Naive B cell (primary cell): ENCODE data around the gene AGAP1. TPM values are rescaled to one million over a fixed set of nuclear protein-coding genes. Genes with fewer than 3 reads are reported as not detected.

Experiments
- ATAC-seq, 2 donors: fragments of 150-1000 bp; cut with Tn5 transposase; 2 replicates each; pipeline ENCODE4 v1.10.0; 2021; ENCODE audit warnings: low read depth in 2 of 2, mild to moderate bottlenecking in 2 of 2, moderate library complexity in 2 of 2
- DNase-seq: peaks from one replicate; pipeline ENCODE4 v3.0.0; 2022
- H3K27ac Mint-ChIP-seq, 6 donors: one replicate each; pipeline ENCODE4 v1.8.0; 2020 to 2022; ENCODE audit warnings: mild to moderate bottlenecking in 6 of 6, mixed read lengths in 6 of 6, moderate library complexity in 5 of 6, inconsistent platforms in 2 of 6
- H3K27me3 Mint-ChIP-seq, 3 donors: one replicate each; pipeline ENCODE4 v1.8.0; 2021 to 2022; ENCODE audit warnings: mixed read lengths in 3 of 3, mild to moderate bottlenecking in 1 of 3
- H3K36me3 Mint-ChIP-seq, 2 donors: one replicate each; pipeline ENCODE4 v1.8.0; 2020 to 2022; ENCODE audit warnings: mixed read lengths in 2 of 2, inconsistent platforms in 1 of 2, mild to moderate bottlenecking in 1 of 2
- H3K4me1 Mint-ChIP-seq, 3 donors: one replicate each; pipeline ENCODE4 v1.8.0; 2020 to 2022; ENCODE audit warnings: mixed read lengths in 3 of 3, inconsistent platforms in 1 of 3, mild to moderate bottlenecking in 1 of 3, moderate library complexity in 1 of 3
- H3K4me3 Mint-ChIP-seq, 8 donors: one replicate each; pipeline ENCODE4 v1.8.0; 2020 to 2022; ENCODE audit warnings: mild to moderate bottlenecking in 8 of 8, mixed read lengths in 8 of 8, moderate library complexity in 8 of 8, inconsistent platforms in 2 of 8
- H3K9me3 Mint-ChIP-seq, 7 donors: one replicate each; pipeline ENCODE4 v1.8.0; 2020 to 2022; ENCODE audit warnings: mixed read lengths in 7 of 7, mild to moderate bottlenecking in 5 of 7, inconsistent platforms in 2 of 7, moderate library complexity in 1 of 7
- polyA plus RNA-seq, 6 donors: library from polyadenylated mRNA; unstranded; fragments of 300-500 nt; fragmentation: Illumina TruSeq; gene quantifications; one replicate each; pipeline ENCODE4 v1.2.3, GENCODE V29; 2021; ENCODE audit warnings: low read depth in 6 of 6

AGAP1 gene
- polyA plus RNA-seq, 6 donors from 2014 or later = not detected

GRCh38 chr2:235495373-235496238 lies 1.8 kb downstream of the AGAP1 start:
- ATAC-seq (no peak), DNase-seq (no peak)
- H3K36me3 Mint-ChIP-seq = peaks cover 0 to 17% of the 10 kb centered on the region in 2 donors
- H3K9me3 Mint-ChIP-seq = peaks cover 0 to 8% (median 0%) of the 10 kb centered on the region in 7 donors
- peaks cover 61 to 78% (median 64%) of the 10 kb centered on the region in 3 donors for H3K27me3 Mint-ChIP-seq
- peak overlapping the region in 1 of 6 donors; percentile 42 for H3K27ac Mint-ChIP-seq
- peak overlapping the region; percentile 23 to 83 (median 66) for H3K4me3 Mint-ChIP-seq
- H3K4me1 Mint-ChIP-seq = peaks cover 4 to 18% (median 16%) of the 10 kb centered on the region in 3 donors

GRCh38 chr2:235496239-235496621 lies 2.4 kb downstream of the AGAP1 start:
- H3K27ac Mint-ChIP-seq = no peak overlapping the region
- peaks cover 0 to 8% (median 0%) of the 10 kb centered on the region in 7 donors for H3K9me3 Mint-ChIP-seq
- ATAC-seq (no peak), DNase-seq (no peak)
- H3K36me3 Mint-ChIP-seq = peaks cover 0 to 17% of the 10 kb centered on the region in 2 donors
- peak overlapping the region in 3 of 8 donors; percentile 17 to 36 (median 21) for H3K4me3 Mint-ChIP-seq
- peaks cover 61 to 81% (median 63%) of the 10 kb centered on the region in 3 donors for H3K27me3 Mint-ChIP-seq
- peaks cover 4 to 18% (median 16%) of the 10 kb centered on the region in 3 donors for H3K4me1 Mint-ChIP-seq

GRCh38 chr2:235497096-235497495 lies 3.3 kb downstream of the AGAP1 start:
- H3K36me3 Mint-ChIP-seq = peaks cover 0 to 14% of the 10 kb centered on the region in 2 donors
- peaks cover 0 to 6% (median 0%) of the 10 kb centered on the region in 7 donors for H3K9me3 Mint-ChIP-seq
- peaks cover 4 to 16% (median 15%) of the 10 kb centered on the region in 3 donors for H3K4me1 Mint-ChIP-seq
- peaks cover 61 to 78% (median 65%) of the 10 kb centered on the region in 3 donors for H3K27me3 Mint-ChIP-seq
- no peak for ATAC-seq
- no peak overlapping the region for H3K27ac Mint-ChIP-seq
- no peak for DNase-seq
- no peak overlapping the region for H3K4me3 Mint-ChIP-seq

GRCh38 chr2:235498541-235498940 lies 4.7 kb downstream of the AGAP1 start:
- H3K27me3 Mint-ChIP-seq = peaks cover 47 to 78% (median 59%) of the 10 kb centered on the region in 3 donors
- no peak overlapping the region for H3K4me3 Mint-ChIP-seq
- peaks cover 0 to 6% (median 3%) of the 10 kb centered on the region in 3 donors for H3K4me1 Mint-ChIP-seq
- peaks cover 0 to 3% (median 0%) of the 10 kb centered on the region in 7 donors for H3K9me3 Mint-ChIP-seq
- ATAC-seq (no peak), DNase-seq (no peak)
- H3K27ac Mint-ChIP-seq = no peak overlapping the region
- peaks cover 0 to under 1% of the 10 kb centered on the region in 2 donors for H3K36me3 Mint-ChIP-seq

- Mint-ChIP-seq H3K36me3 (no peaks in the 10 kb centered on the region), H3K4me3 (no peak overlapping the region), H3K27ac (no peak overlapping the region), H3K27me3 (peaks cover 46 to 85% (median 59%) of the 10 kb centered on the region in 3 donors), H3K9me3 (peaks cover 0 to 3% (median 0%) of the 10 kb centered on the region in 7 donors), H3K4me1 (peaks cover 0 to 6% (median 3%) of the 10 kb centered on the region in 3 donors)
- DNase-seq = no peak
- ATAC-seq = no peak
Measured at GRCh38 chr2:235498946-235499812, 5.3 kb downstream of the AGAP1 start.

GRCh38 chr2:235500110-235500760 lies 6.4 kb downstream of the AGAP1 start:
- Mint-ChIP-seq H3K4me3 (no peak overlapping the region), H3K27ac (no peak overlapping the region), H3K36me3 (no peaks in the 10 kb centered on the region), H3K27me3 (peaks cover 47 to 91% (median 58%) of the 10 kb centered on the region in 3 donors), H3K9me3 (peaks cover 0 to 3% (median 0%) of the 10 kb centered on the region in 7 donors), H3K4me1 (peaks cover 0 to 5% (median 2%) of the 10 kb centered on the region in 3 donors)
- ATAC-seq (no peak), DNase-seq (no peak)

- H3K36me3 Mint-ChIP-seq = no peaks in the 10 kb centered on the region
- no peak overlapping the region for H3K27ac Mint-ChIP-seq
- H3K4me1 Mint-ChIP-seq = no peaks in the 10 kb centered on the region
- DNase-seq (no peak), ATAC-seq (no peak)
- H3K9me3 Mint-ChIP-seq = peaks cover 0 to 3% (median 0%) of the 10 kb centered on the region in 7 donors
- H3K4me3 Mint-ChIP-seq = no peak overlapping the region
- peaks cover 45 to 87% (median 51%) of the 10 kb centered on the region in 3 donors for H3K27me3 Mint-ChIP-seq
Measured at GRCh38 chr2:235500761-235501672, 7.2 kb downstream of the AGAP1 start.

- Mint-ChIP-seq H3K36me3 (no peaks in the 10 kb centered on the region), H3K27me3 (peaks cover 38 to 87% (median 44%) of the 10 kb centered on the region in 3 donors), H3K27ac (no peak overlapping the region), H3K4me1 (no peaks in the 10 kb centered on the region), H3K4me3 (no peak overlapping the region), H3K9me3 (peaks cover 0 to 3% (median 0%) of the 10 kb centered on the region in 7 donors)
- no peak for DNase-seq
- no peak for ATAC-seq
Measured at GRCh38 chr2:235501673-235502031, 7.8 kb downstream of the AGAP1 start.

GRCh38 chr2:235502336-235502735 lies 8.5 kb downstream of the AGAP1 start:
- ATAC-seq (no peak), DNase-seq (no peak)
- no peak overlapping the region for H3K27ac Mint-ChIP-seq
- H3K4me1 Mint-ChIP-seq = no peaks in the 10 kb centered on the region
- no peaks in the 10 kb centered on the region for H3K36me3 Mint-ChIP-seq
- peaks cover 35 to 82% (median 44%) of the 10 kb centered on the region in 3 donors for H3K27me3 Mint-ChIP-seq
- no peak overlapping the region for H3K4me3 Mint-ChIP-seq
- peaks cover 0 to 5% (median 0%) of the 10 kb centered on the region in 7 donors for H3K9me3 Mint-ChIP-seq

- Mint-ChIP-seq H3K36me3 (no peaks in the 10 kb centered on the region), H3K4me1 (no peaks in the 10 kb centered on the region), H3K4me3 (no peak overlapping the region), H3K27ac (no peak overlapping the region), H3K27me3 (peaks cover 29 to 64% (median 32%) of the 10 kb centered on the region in 3 donors), H3K9me3 (peaks cover 0 to 10% (median 4%) of the 10 kb centered on the region in 7 donors)
- ATAC-seq = no peak
- no peak for DNase-seq
Measured at GRCh38 chr2:235504441-235505180, 10.8 kb downstream of the AGAP1 start.

- Mint-ChIP-seq H3K36me3 (no peaks in the 10 kb centered on the region), H3K9me3 (peaks cover under 1 to 12% (median 6%) of the 10 kb centered on the region in 7 donors), H3K27ac (peak overlapping the region in 1 of 6 donors; percentile 55), H3K4me3 (no peak overlapping the region), H3K4me1 (no peaks in the 10 kb centered on the region), H3K27me3 (peaks cover 25 to 58% (median 31%) of the 10 kb centered on the region in 3 donors)
- ATAC-seq (no peak), DNase-seq (no peak)
Measured at GRCh38 chr2:235505181-235505741, 11.4 kb downstream of the AGAP1 start.
